H1 (cell line): ENCODE results near the gene PRR19. TPM values are rescaled to one million over a fixed set of nuclear protein-coding genes. Genes with fewer than 3 reads are reported as not detected.

Experiments used
- CTCF ChIA-PET: fragments of 300-600 bp; sonication (Branson Sonifier 250); formaldehyde crosslinking; loops from one replicate; lab custom pipeline; 2021; ENCODE audit not compliant: partially characterized antibody; lab: Charles Lee
- POLR2A ChIA-PET: fragments of 300-600 bp; sonication (Branson Sonifier 250); formaldehyde crosslinking; loops from one replicate; lab custom pipeline; 2021; ENCODE audit warnings: inconsistent platforms; ENCODE audit not compliant: partially characterized antibody; lab: Charles Lee
- DNase-seq, 2 experiments: peaks; one replicate each; pipeline versions ENCODE4 v3.0.0 to v3.0.0-alpha.2; 2010 to 2022; ENCODE audit warnings: low spot score in 2 of 2, low read depth in 1 of 2, mixed read lengths in 1 of 2
- FAIRE-seq: peaks from 2 replicates; lab custom pipeline; 2011; peaks lifted over from hg19 to GRCh38; lab: Jason Lieb, UNC
- H2AFZ ChIP-seq: 2 replicates; pipeline ENCODE4 v1.8.1; 2012; ENCODE audit warnings: low read length, inconsistent platforms
- H2AK5ac ChIP-seq: 2 replicates; pipeline ENCODE4 v1.6.1; 2013; ENCODE audit warnings: low read depth, low read length
- H2BK120ac ChIP-seq: replicated peaks from 2 replicates; pipeline ENCODE3; 2013; ENCODE audit warnings: low read depth, low read length, inconsistent platforms
- H2BK12ac ChIP-seq: 2 replicates; pipeline ENCODE4 v1.6.1; 2013; ENCODE audit warnings: low read depth, low read length
- H2BK15ac ChIP-seq: 2 replicates; pipeline ENCODE4 v1.6.1; 2013; ENCODE audit warnings: low read length
- H2BK20ac ChIP-seq: 2 replicates; pipeline ENCODE4 v1.6.1; 2013; ENCODE audit warnings: low read length
- H2BK5ac ChIP-seq: 2 replicates; pipeline ENCODE4 v1.6.1; 2013; ENCODE audit warnings: low read depth, low read length
- H3K14ac ChIP-seq: 2 replicates; pipeline ENCODE4 v1.6.1; 2013; ENCODE audit warnings: inconsistent platforms; ENCODE audit not compliant: insufficient read length
- H3K18ac ChIP-seq: 2 replicates; pipeline ENCODE4 v1.6.1; 2013; ENCODE audit warnings: low read length; ENCODE audit errors: extremely low read depth
- H3K23ac ChIP-seq: 2 replicates; pipeline ENCODE4 v1.6.1; 2013; ENCODE audit warnings: inconsistent platforms; ENCODE audit not compliant: insufficient read length
- H3K23me2 ChIP-seq: 2 replicates; pipeline ENCODE4 v1.6.1; 2013; ENCODE audit warnings: low read depth, low read length
- H3K27ac ChIP-seq: 2 replicates; pipeline ENCODE4 v1.6.1; 2011; ENCODE audit warnings: low read depth, low read length, inconsistent platforms
- H3K27me3 ChIP-seq, 4 experiments: replicated peaks in 1 of 4; 1 replicate in 1 of 4; 2 replicates in 3 of 4; pipeline versions ENCODE4 v1.6.1 to v1.8.1; 2011 to 2013; ENCODE audit warnings: low read length in 3 of 4, mild to moderate bottlenecking in 3 of 4, inconsistent platforms in 2 of 4, mixed read lengths in 2 of 4, moderate library complexity in 1 of 4; ENCODE audit not compliant: control insufficient read depth in 3 of 4, insufficient read depth in 3 of 4; ENCODE audit errors: extremely low read depth in 1 of 4
- H3K36me3 ChIP-seq, 4 experiments: 2 replicates each; pipeline versions ENCODE4 v1.6.1 to v1.8.1; 2011 to 2013; ENCODE audit warnings: mild to moderate bottlenecking in 4 of 4, low read length in 3 of 4, moderate library complexity in 2 of 4, control low read depth in 1 of 4, inconsistent platforms in 1 of 4; ENCODE audit not compliant: insufficient read depth in 4 of 4, control insufficient read depth in 2 of 4
- H3K4ac ChIP-seq: replicated peaks from 2 replicates; pipeline ENCODE3; 2013; ENCODE audit warnings: low read length, low read depth, mixed read lengths, inconsistent platforms; ENCODE audit not compliant: insufficient read length
- H3K4me1 ChIP-seq, 4 experiments: replicated peaks in 1 of 4; 1 replicate in 1 of 4; 2 replicates in 3 of 4; pipeline versions ENCODE4 v1.6.1 to v1.8.1; 2011 to 2013; ENCODE audit warnings: low read length in 3 of 4, inconsistent platforms in 2 of 4, mixed read lengths in 1 of 4; ENCODE audit not compliant: insufficient read depth in 4 of 4, control insufficient read depth in 3 of 4
- H3K4me2 ChIP-seq, 2 experiments: 2 replicates each; pipeline versions ENCODE4 v1.6.1 to v1.8.1; 2011 to 2013; ENCODE audit warnings: low read depth in 2 of 2, low read length in 2 of 2, control low read depth in 1 of 2, inconsistent platforms in 1 of 2, mild to moderate bottlenecking in 1 of 2; ENCODE audit not compliant: insufficient read depth in 1 of 2
- H3K4me3 ChIP-seq, 4 experiments: fragments of 200-600, 300-600 bp in 1 of 4; sonication (generic), shearing (Covaris generic), sonication (Bioruptor Twin) in 1 of 4; 2 replicates each; pipeline versions ENCODE4 v1.5.1 to v1.8.1; 2011 to 2016; ENCODE audit warnings: low read length in 4 of 4, low read depth in 3 of 4, control low read depth in 2 of 4, inconsistent platforms in 2 of 4, mild to moderate bottlenecking in 2 of 4, mixed read lengths in 1 of 4, moderate library complexity in 1 of 4; ENCODE audit not compliant: insufficient read depth in 2 of 4; ENCODE audit errors: extremely low read depth in 1 of 4
- H3K56ac ChIP-seq: replicated peaks from 2 replicates; pipeline ENCODE3; 2013; ENCODE audit warnings: low read depth, mild to moderate bottlenecking, mixed read lengths, low read length, inconsistent platforms; ENCODE audit not compliant: insufficient read length
- H3K79me1 ChIP-seq: 2 replicates; pipeline ENCODE4 v1.6.1; 2013; ENCODE audit warnings: low read depth, low read length, control low read depth
- H3K79me2 ChIP-seq, 2 experiments: 2 replicates each; pipeline versions ENCODE4 v1.6.1 to v1.8.1; 2012 to 2013; ENCODE audit warnings: low read length in 2 of 2, mild to moderate bottlenecking in 2 of 2, inconsistent platforms in 1 of 2; ENCODE audit not compliant: insufficient read depth in 2 of 2, control insufficient read depth in 1 of 2
- H3K9ac ChIP-seq, 4 experiments: replicated peaks in 1 of 4; 1 replicate in 1 of 4; 2 replicates in 3 of 4; pipeline versions ENCODE4 v1.6.1 to v1.8.1; 2011 to 2013; ENCODE audit warnings: low read depth in 3 of 4, low read length in 3 of 4, control low read depth in 2 of 4, mild to moderate bottlenecking in 2 of 4, moderate library complexity in 2 of 4, inconsistent platforms in 1 of 4; ENCODE audit errors: extremely low read depth in 1 of 4
- H3K9me3 ChIP-seq, 2 experiments: 2 replicates each; pipeline versions ENCODE4 v1.6.1 to v1.8.1; 2012 to 2013; ENCODE audit warnings: mild to moderate bottlenecking in 2 of 2, moderate library complexity in 2 of 2, control low read depth in 1 of 2, inconsistent platforms in 1 of 2, low read depth in 1 of 2, low read length in 1 of 2, mixed read lengths in 1 of 2; ENCODE audit not compliant: insufficient read depth in 2 of 2
- H4K20me1 ChIP-seq, 2 experiments: replicated peaks in 1 of 2; 2 replicates each; pipeline versions ENCODE3 to v1.8.1; 2011 to 2013; ENCODE audit warnings: inconsistent platforms in 2 of 2, low read length in 2 of 2, mild to moderate bottlenecking in 1 of 2; ENCODE audit not compliant: insufficient read depth in 2 of 2, control insufficient read depth in 1 of 2
- H4K5ac ChIP-seq: 2 replicates; pipeline ENCODE4 v1.6.1; 2013; ENCODE audit warnings: low read length, low read depth, mixed read lengths, inconsistent platforms; ENCODE audit not compliant: insufficient read length
- H4K8ac ChIP-seq: 2 replicates; pipeline ENCODE4 v1.8.0; 2013; ENCODE audit warnings: mild to moderate bottlenecking, moderate library complexity, low read length, inconsistent platforms; ENCODE audit not compliant: insufficient read depth; ENCODE audit errors: extremely low read depth
- H4K91ac ChIP-seq: replicated peaks from 2 replicates; pipeline ENCODE3; 2013; ENCODE audit warnings: low read length, mixed read lengths, inconsistent platforms; ENCODE audit not compliant: insufficient read length
- EP300 ChIP-seq, 2 experiments: IDR thresholded peaks; 1 replicate in 1 of 2; 2 replicates in 1 of 2; pipeline ENCODE4 v1.6.1; 2011 to 2012; ENCODE audit warnings: low read depth in 2 of 2, low read length in 2 of 2, mild to moderate bottlenecking in 2 of 2, borderline replicate concordance in 1 of 2, inconsistent platforms in 1 of 2, moderate library complexity in 1 of 2
- GTF2F1 ChIP-seq: IDR thresholded peaks from 2 replicates; pipeline ENCODE4 v1.6.1; 2012; ENCODE audit warnings: low read depth, low read length, improper control_type of control experiment, borderline replicate concordance
- NRF1 ChIP-seq: IDR thresholded peaks from 2 replicates; pipeline ENCODE4 v1.6.1; 2011; ENCODE audit warnings: mild to moderate bottlenecking, low read depth, low read length, improper control_type of control experiment
- POLR2AphosphoS5 ChIP-seq: IDR thresholded peaks from 2 replicates; pipeline ENCODE4 v1.6.1; 2011; ENCODE audit warnings: low read depth, low read length
- RBBP5 ChIP-seq: IDR thresholded peaks from 2 replicates; pipeline ENCODE4 v1.7.1; 2012; ENCODE audit warnings: low read depth, mild to moderate bottlenecking, inconsistent platforms, low read length, moderate library complexity, borderline replicate concordance
- SAP30 ChIP-seq: fragments of 300-600 bp; sonication (generic); IDR thresholded peaks from 2 replicates; pipeline ENCODE4 v1.7.1; 2012; ENCODE audit warnings: low read length, moderate library complexity, mild to moderate bottlenecking, inconsistent platforms; ENCODE audit not compliant: insufficient read depth, insufficient replicate concordance
- SRF ChIP-seq: IDR thresholded peaks from 2 replicates; pipeline ENCODE4 v1.6.1; 2011; ENCODE audit warnings: mild to moderate bottlenecking, low read depth, low read length, moderate library complexity
- YY1 ChIP-seq: IDR thresholded peaks from 2 replicates; pipeline ENCODE4 v1.6.1; 2011; ENCODE audit warnings: low read depth, mild to moderate bottlenecking, low read length
- WGBS, 2 experiments: shearing (Covaris generic) in 1 of 2; methylation state at CpG; one replicate each; pipeline versions ENCODE4 v1.1.6 to v1.1.7; 2013 to 2015; ENCODE audit warnings: low lambda C conversion rate in 2 of 2, mixed read lengths in 2 of 2, inconsistent platforms in 1 of 2, low coverage in 1 of 2, missing lambda C conversion rate in 1 of 2; ENCODE audit not compliant: insufficient replicate concordance in 2 of 2, insufficient coverage in 1 of 2, insufficient read length in 1 of 2; ENCODE audit errors: extremely low coverage in 1 of 2, missing lambda C conversion rate in 1 of 2; 5-methylcytosine and 5-hydroxymethylcytosine counted together
- polyA plus RNA-seq, 7 experiments: library from polyadenylated mRNA; depleted of rRNA in 3 of 7; stranded (reverse) in 5 of 7; unstranded in 2 of 7; fragments of >200 nt in 5 of 7; fragments of 200-250 nt in 2 of 7; gene quantifications; 1 replicate in 5 of 7; 2 replicates in 1 of 7; 4 replicates in 1 of 7; pipeline versions ENCODE4 v1.2.1 to v1.2.3, GENCODE V29; 2011 to 2013; ENCODE audit warnings: missing spikeins in 2 of 7, mixed read lengths in 2 of 7
- total RNA-seq: library from RNA; stranded (reverse); fragmentation: NEBNext Ultra II Directional; extraction: Animal tissue kit (Norgen Biotek cat#: 25700); gene quantifications from 2 replicates; pipeline ENCODE4 v1.2.1, GENCODE V29; 2021
- TF ChIP-seq, protein P1 (sequence below), 3 experiments: IDR thresholded peaks; 1 replicate in 2 of 3; 2 replicates in 1 of 3; pipeline versions ENCODE4 v1.5.1 to v1.6.1; 2011; ENCODE audit warnings: low read length in 3 of 3, mild to moderate bottlenecking in 3 of 3, inconsistent platforms in 2 of 3, low read depth in 1 of 3, moderate library complexity in 1 of 3; ENCODE audit not compliant: insufficient read depth in 1 of 3; ENCODE audit errors: control extremely low read depth in 1 of 3

Gene PRR19
- total and polyA plus RNA-seq, 2 of the 8 experiments (the other 6 are each of a cell fraction or from before 2014, with no cell fraction given): 7.2 to 7.5 TPM

DNA sequence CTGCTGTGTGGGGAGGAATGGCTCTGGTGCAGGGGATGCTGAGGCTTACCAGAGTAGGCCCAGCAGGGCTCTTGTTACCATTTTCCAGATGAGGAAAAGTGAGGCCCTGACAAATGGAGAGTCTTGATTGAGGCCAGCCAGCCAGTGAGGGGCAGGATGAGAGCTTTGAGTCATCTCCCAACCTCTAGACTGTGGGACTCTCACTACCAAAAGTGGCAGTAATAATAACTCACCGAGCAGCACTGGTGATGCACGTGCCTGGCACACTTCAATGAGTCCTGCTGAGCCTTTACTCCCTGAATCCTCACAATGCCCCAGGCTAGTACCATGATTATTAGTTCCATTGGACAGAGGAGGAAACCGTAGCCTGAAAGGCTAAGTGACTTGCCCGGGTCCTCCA is 25.1 kb upstream of the PRR19 start:
- H3K4me1 ChIP-seq: peaks cover under 1 to 18% (median 7%) of the 10 kb centered on the region in 4 experiments
- no peaks in the 10 kb centered on the region for H3K79me1 ChIP-seq
- CTCF ChIA-PET: interaction anchor here (1.0 to 7.4 kb wide), 5 partner anchors 11 to 101 kb away, joined by 3 to 260 read pairs (median 42); partner anchors contain the start of genes ERF and GSK3A
- peaks cover 0 to 10% of the 10 kb centered on the region in 2 experiments for H4K20me1 ChIP-seq
- no peak for DNase-seq
- no peak overlapping the region for H4K91ac ChIP-seq
- POLR2A ChIA-PET: interaction anchor here (0.6 to 6.5 kb wide), 2 partner anchors 31 to 836 kb away, joined by 3 to 68 read pairs; no protein-coding TSS in a partner anchor
- no peak overlapping the region for H3K9ac ChIP-seq
- peaks cover 9% of the 10 kb centered on the region; the same call in 1 of the 2 replicates for H3K23me2 ChIP-seq
- H4K8ac ChIP-seq: no peak overlapping the region
- H3K23ac ChIP-seq: no peak overlapping the region
- H3K4me3 ChIP-seq: no peak overlapping the region
- H3K27ac ChIP-seq: no peak overlapping the region
- H3K18ac ChIP-seq: no peak overlapping the region
- H3K14ac ChIP-seq: no peak overlapping the region
- no peak overlapping the region for H2BK15ac ChIP-seq
- no peak overlapping the region for H3K56ac ChIP-seq
- H3K36me3 ChIP-seq: peaks cover 0 to 15% (median 5%) of the 10 kb centered on the region in 4 experiments; a peak in 2 of 8 replicates
- 88% methylated on average over 4 of the region's 4 CpGs; no CpG with 5 or more reads in 1 of the 2 experiments for WGBS, 2 experiments
- no peak overlapping the region for H3K4ac ChIP-seq
- FAIRE-seq: no peak
- H2BK5ac ChIP-seq: no peak overlapping the region
- no peak overlapping the region for H4K5ac ChIP-seq
- no peak overlapping the region for H2BK120ac ChIP-seq
- H2AFZ ChIP-seq: no peak overlapping the region
- no peak for TF ChIP-seq EP300 (IDR thresholded peaks at IDR 0.05; ENCODE audit: borderline replicate concordance in 1 of 2, low read depth in 2 of 2, low read length in 2 of 2)
- no peak for TF ChIP-seq GTF2F1
- no peak for TF ChIP-seq RBBP5
- no peak for TF ChIP-seq POLR2AphosphoS5
- TF ChIP-seq, protein P1, sequence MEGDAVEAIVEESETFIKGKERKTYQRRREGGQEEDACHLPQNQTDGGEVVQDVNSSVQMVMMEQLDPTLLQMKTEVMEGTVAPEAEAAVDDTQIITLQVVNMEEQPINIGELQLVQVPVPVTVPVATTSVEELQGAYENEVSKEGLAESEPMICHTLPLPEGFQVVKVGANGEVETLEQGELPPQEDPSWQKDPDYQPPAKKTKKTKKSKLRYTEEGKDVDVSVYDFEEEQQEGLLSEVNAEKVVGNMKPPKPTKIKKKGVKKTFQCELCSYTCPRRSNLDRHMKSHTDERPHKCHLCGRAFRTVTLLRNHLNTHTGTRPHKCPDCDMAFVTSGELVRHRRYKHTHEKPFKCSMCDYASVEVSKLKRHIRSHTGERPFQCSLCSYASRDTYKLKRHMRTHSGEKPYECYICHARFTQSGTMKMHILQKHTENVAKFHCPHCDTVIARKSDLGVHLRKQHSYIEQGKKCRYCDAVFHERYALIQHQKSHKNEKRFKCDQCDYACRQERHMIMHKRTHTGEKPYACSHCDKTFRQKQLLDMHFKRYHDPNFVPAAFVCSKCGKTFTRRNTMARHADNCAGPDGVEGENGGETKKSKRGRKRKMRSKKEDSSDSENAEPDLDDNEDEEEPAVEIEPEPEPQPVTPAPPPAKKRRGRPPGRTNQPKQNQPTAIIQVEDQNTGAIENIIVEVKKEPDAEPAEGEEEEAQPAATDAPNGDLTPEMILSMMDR (IDR thresholded peaks at IDR 0.05; ENCODE audit: control extremely low read depth in 1 of 3, insufficient read depth in 1 of 3, low read depth in 1 of 3, low read length in 3 of 3): no peak
- no peak for TF ChIP-seq SRF
- no peak for TF ChIP-seq YY1
- TF ChIP-seq NRF1: no peak
- no peak for TF ChIP-seq SAP30
- TF ChIP-seq, all 59 proteins: peak for 0
- Histone ChIP-seq H2BK20ac (no peak overlapping the region), H3K79me2 (no peaks in the 10 kb centered on the region), H3K27me3 (no peaks in the 10 kb centered on the region), H3K4me2 (no peak overlapping the region), H3K9me3 (no peaks in the 10 kb centered on the region), H2BK12ac (no peak overlapping the region), H2AK5ac (no peak overlapping the region)
